ENCODE measurements around the gene ISG20L2. TPM values are rescaled to one million over a fixed set of nuclear protein-coding genes. Genes with fewer than 3 reads are reported as not detected.

Gene ISG20L2
- total RNA-seq, 2 donors from 2014 or later = 41.4 to 54.2 TPM

GRCh38 chr1:156725683-156726280 is 2.8 kb downstream of the ISG20L2 start:
- ATAC-seq = peak; percentile 15
- Mint-ChIP-seq H3K27me3 (no peaks in the 10 kb centered on the region), H3K4me1 (peaks cover 15% of the 10 kb centered on the region), H3K4me3 (no peak overlapping the region), H3K36me3 (ENCODE audit: low read depth) (peaks cover 3% of the 10 kb centered on the region), H3K27ac (no peak overlapping the region)
- DNase-seq = peak; percentile 65 to 74 (median 71)
- no peaks in the 10 kb centered on the region for H3K9me3 ChIP-seq (ENCODE audit: control insufficient read depth, low read length, poor library complexity, severe bottlenecking)

GRCh38 chr1:156721535-156721934 is 7.0 kb downstream of the ISG20L2 start:
- Mint-ChIP-seq H3K27me3 (no peaks in the 10 kb centered on the region), H3K36me3 (ENCODE audit: low read depth) (peaks cover 3% of the 10 kb centered on the region), H3K4me1 (peaks cover 9% of the 10 kb centered on the region), H3K27ac (no peak overlapping the region), H3K4me3 (no peak overlapping the region)
- H3K9me3 ChIP-seq (ENCODE audit: control insufficient read depth, low read length, poor library complexity, severe bottlenecking) = no peaks in the 10 kb centered on the region
- DNase-seq (no peak), ATAC-seq (no peak)

DNA sequence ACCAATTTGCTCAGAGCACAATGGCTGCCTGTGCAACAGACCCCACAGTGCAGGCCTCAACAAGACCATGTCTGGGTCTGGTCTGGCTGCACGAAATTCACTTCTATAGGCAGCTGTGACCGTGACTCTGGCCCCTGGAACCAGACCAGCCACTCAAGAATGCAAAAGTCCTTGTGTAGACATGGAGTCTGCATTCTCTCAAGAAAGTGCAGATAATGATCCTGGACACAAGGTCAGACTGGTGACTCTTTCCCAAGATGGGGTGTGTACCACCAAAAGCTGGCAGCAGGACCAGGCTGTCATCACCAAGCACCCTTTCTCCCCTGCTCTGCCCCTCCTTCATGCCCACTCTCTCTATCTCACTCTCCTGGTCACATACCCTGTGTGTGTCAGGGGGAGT is 7.4 kb downstream of the ISG20L2 start:
- no peaks in the 10 kb centered on the region for H3K9me3 ChIP-seq (ENCODE audit: control insufficient read depth, low read length, poor library complexity, severe bottlenecking)
- Mint-ChIP-seq H3K4me3 (no peak overlapping the region), H3K27ac (no peak overlapping the region), H3K4me1 (peaks cover 9% of the 10 kb centered on the region), H3K27me3 (no peaks in the 10 kb centered on the region), H3K36me3 (ENCODE audit: low read depth) (peaks cover 3% of the 10 kb centered on the region)
- DNase-seq = no peak
- no peak for ATAC-seq

DNA sequence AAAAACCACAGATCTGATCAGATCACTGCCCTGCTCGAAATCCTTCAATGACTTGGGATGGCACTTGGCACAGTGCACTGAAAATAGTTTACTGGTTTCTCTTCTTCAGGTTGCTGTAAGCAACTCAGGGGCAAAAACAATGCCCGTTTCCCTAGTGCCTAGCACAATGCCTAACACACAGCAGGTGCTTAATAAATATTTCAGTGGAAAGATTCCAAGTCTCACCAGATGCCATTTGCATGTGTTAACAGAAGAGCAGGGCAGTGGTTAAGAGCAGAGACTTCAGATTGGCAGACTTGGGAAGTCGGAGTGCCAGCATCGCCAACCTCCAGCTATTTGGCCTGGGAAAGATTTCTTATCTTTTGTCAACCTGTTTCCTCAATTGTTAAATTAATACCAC is 11.2 kb downstream of the ISG20L2 start:
- no peaks in the 10 kb centered on the region for H3K9me3 ChIP-seq (ENCODE audit: control insufficient read depth, low read length, poor library complexity, severe bottlenecking)
- DNase-seq (no peak), ATAC-seq (no peak)
- Mint-ChIP-seq H3K4me1 (peaks cover 9% of the 10 kb centered on the region), H3K36me3 (ENCODE audit: low read depth) (peaks cover 9% of the 10 kb centered on the region), H3K27me3 (no peaks in the 10 kb centered on the region), H3K4me3 (no peak overlapping the region), H3K27ac (no peak overlapping the region)

DNA sequence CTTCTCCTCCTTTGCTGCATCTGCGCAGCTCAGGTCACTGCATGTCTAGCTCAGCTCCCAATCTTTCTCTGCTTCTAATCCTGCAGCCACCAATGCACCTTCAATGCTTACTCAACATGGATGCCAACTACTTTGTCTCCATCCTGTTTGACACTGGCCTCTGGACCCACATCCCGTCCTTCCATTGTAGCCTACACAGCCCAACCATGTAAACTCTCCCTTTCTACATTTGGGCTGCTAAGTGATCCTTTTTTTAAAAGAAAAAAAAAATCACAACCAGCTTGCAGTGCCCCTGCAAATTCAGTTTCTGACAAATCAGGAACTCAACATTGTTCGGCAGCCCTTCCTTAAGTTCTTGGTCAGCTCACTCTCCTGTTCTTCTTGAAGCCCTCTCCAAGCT is 13.7 kb downstream of the ISG20L2 start:
- Mint-ChIP-seq H3K4me3 (no peak overlapping the region), H3K36me3 (ENCODE audit: low read depth) (peaks cover 9% of the 10 kb centered on the region), H3K4me1 (peaks cover 9% of the 10 kb centered on the region), H3K27me3 (no peaks in the 10 kb centered on the region), H3K27ac (peak overlapping the region; percentile 61)
- no peak for ATAC-seq
- H3K9me3 ChIP-seq (ENCODE audit: control insufficient read depth, low read length, poor library complexity, severe bottlenecking) = no peaks in the 10 kb centered on the region
- no peak for DNase-seq

DNA sequence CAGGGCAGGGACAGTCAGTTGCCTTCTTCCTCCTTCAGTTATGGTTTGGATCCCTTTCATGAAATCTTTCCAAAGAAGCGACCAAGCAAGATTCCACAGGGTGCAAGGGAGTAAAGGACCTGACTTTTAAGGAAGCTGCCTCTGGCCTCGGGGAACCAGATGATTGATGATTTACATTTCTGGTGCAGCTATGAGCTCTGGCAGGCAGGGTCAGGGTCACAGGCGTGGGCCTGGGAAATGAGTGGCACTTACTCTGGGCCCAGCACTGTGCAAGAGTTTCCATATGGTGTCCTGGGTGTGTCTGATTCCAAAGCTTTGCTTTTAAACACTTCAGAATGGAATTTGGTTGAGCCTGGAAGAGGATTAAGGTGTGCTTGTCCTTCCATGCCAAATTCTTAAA is 15.9 kb downstream of the ISG20L2 start:
- peaks cover 9% of the 10 kb centered on the region for H3K4me1 Mint-ChIP-seq
- H3K36me3 Mint-ChIP-seq (ENCODE audit: low read depth) = peaks cover 9% of the 10 kb centered on the region
- no peak for ATAC-seq

GRCh38 chr1:156711011-156711817 is 17.4 kb downstream of the ISG20L2 start:
- H3K4me1 Mint-ChIP-seq = peaks cover 19% of the 10 kb centered on the region
- H3K27me3 Mint-ChIP-seq = no peaks in the 10 kb centered on the region
- H3K27ac Mint-ChIP-seq = no peak overlapping the region
- H3K4me3 Mint-ChIP-seq = no peak overlapping the region
- peaks cover 9% of the 10 kb centered on the region for H3K36me3 Mint-ChIP-seq (ENCODE audit: low read depth)
- ATAC-seq = no peak
- no peaks in the 10 kb centered on the region for H3K9me3 ChIP-seq (ENCODE audit: control insufficient read depth, low read length, poor library complexity, severe bottlenecking)
- no peak for DNase-seq

More for the DNA sequence above, 15.9 kb downstream of the ISG20L2 start:
- DNase-seq = no peak
- no peaks in the 10 kb centered on the region for H3K9me3 ChIP-seq (ENCODE audit: control insufficient read depth, low read length, poor library complexity, severe bottlenecking)
- Mint-ChIP-seq H3K27me3 (no peaks in the 10 kb centered on the region), H3K27ac (no peak overlapping the region), H3K4me3 (no peak overlapping the region)

DNA sequence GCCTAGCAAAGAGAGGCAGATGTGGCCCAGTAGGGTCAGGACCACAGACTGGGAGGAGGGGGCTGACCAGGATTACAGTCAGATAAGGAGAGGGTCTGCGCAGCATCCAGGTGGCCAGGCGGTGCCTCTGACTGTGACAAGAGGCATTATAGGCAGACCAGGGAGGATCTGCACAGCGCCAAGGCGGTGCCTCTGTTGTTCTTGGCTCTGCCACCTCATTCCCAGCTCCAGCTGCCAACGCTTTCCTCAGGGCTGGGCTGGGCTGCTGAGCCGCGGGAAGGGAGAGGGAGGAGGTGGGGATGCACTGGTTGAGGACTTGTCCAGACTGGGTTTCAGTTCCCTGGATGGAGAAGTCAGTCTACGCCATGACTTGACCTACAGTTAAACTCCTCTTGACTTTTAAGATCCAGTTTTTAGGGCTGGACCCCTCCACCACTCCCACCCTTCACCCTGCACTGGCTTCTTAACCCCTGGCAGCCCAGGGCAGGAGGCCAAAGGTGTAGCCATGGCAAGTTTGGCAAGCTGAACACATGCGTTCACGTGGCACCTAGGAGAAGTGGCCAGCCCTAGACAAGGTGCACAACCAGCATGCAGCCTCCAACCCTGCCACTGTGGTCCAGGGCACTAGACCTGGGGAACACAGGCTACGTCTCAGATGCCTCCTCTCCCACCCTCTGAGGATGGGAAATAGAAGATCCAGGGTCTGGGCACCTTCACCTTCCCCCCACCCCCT is 18.6 kb downstream of the ISG20L2 start:
- H3K27ac Mint-ChIP-seq = no peak overlapping the region
- peaks cover 2% of the 10 kb centered on the region for H3K36me3 Mint-ChIP-seq (ENCODE audit: low read depth)
- no peak for DNase-seq
- H3K9me3 ChIP-seq (ENCODE audit: control insufficient read depth, low read length, poor library complexity, severe bottlenecking) = no peaks in the 10 kb centered on the region
- H3K4me3 Mint-ChIP-seq = no peak overlapping the region
- ATAC-seq = no peak
- H3K4me1 Mint-ChIP-seq = peaks cover 20% of the 10 kb centered on the region
- no peaks in the 10 kb centered on the region for H3K27me3 Mint-ChIP-seq

GRCh38 chr1:156709031-156709430 is 19.5 kb downstream of the ISG20L2 start:
- peak overlapping the region; percentile 69 for H3K27ac Mint-ChIP-seq
- ATAC-seq (no peak), DNase-seq (no peak)
- H3K4me3 Mint-ChIP-seq = no peak overlapping the region
- H3K36me3 Mint-ChIP-seq (ENCODE audit: low read depth) = no peaks in the 10 kb centered on the region
- peaks cover 18% of the 10 kb centered on the region for H3K4me1 Mint-ChIP-seq
- no peaks in the 10 kb centered on the region for H3K9me3 ChIP-seq (ENCODE audit: control insufficient read depth, low read length, poor library complexity, severe bottlenecking)
- peaks cover 6% of the 10 kb centered on the region for H3K27me3 Mint-ChIP-seq

GRCh38 chr1:156708218-156708661 is 20.3 kb downstream of the ISG20L2 start:
- peak overlapping the region; percentile 63 for H3K4me3 Mint-ChIP-seq

DNA sequence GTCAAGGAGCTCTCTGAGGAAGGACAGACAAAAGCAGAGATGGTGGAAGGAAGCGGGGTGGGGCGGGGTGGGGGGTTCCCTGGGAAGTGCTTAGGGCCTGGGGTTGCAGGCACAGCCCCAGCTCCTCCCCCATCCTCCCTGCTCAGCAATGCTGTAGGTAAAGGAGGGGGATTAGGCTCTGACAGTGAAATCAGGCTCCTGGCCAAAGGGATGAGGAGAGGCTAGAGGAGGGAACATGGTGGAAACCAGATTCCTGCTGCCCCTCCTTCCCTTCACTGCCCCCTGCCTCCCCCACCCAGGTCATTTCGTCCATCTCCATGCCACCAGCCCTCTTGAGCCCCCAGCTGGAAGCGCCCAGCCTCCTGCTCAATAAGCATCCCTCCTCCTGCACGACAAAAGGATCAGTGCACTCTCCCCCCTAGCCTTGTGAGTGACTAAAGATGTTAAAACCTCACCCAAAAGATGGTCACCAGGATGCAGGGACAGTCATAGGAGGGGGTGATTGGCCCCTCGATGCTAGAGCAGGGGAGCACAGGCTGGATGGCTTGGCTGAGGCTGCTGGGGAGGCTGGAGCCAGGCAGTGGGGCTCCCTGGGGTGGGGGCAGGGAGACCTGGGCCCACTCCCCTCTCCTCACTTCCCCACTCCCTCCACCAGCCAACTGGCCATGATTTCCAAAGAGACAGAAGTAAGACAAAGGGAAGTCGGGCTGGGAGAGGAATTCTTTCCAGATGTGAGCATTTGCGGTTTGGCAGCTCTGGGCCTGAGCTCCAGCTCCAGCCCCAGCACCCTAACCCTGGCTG is 20.9 kb downstream of the ISG20L2 start:
- no peaks in the 10 kb centered on the region for H3K9me3 ChIP-seq (ENCODE audit: control insufficient read depth, low read length, poor library complexity, severe bottlenecking)
- Mint-ChIP-seq H3K27ac (no peak overlapping the region), H3K27me3 (peaks cover 18% of the 10 kb centered on the region), H3K4me3 (peak overlapping the region; percentile 96), H3K4me1 (peaks cover 18% of the 10 kb centered on the region), H3K36me3 (ENCODE audit: low read depth) (no peaks in the 10 kb centered on the region)
- ATAC-seq (no peak), DNase-seq (no peak)

More at GRCh38 chr1:156708218-156708661, 20.3 kb downstream of the ISG20L2 start:
- Mint-ChIP-seq H3K27me3 (peaks cover 14% of the 10 kb centered on the region), H3K27ac (peak overlapping the region; percentile 69), H3K36me3 (ENCODE audit: low read depth) (no peaks in the 10 kb centered on the region), H3K4me1 (peaks cover 18% of the 10 kb centered on the region)
- H3K9me3 ChIP-seq (ENCODE audit: control insufficient read depth, low read length, poor library complexity, severe bottlenecking) = no peaks in the 10 kb centered on the region
- ATAC-seq = no peak
- DNase-seq = no peak

DNA sequence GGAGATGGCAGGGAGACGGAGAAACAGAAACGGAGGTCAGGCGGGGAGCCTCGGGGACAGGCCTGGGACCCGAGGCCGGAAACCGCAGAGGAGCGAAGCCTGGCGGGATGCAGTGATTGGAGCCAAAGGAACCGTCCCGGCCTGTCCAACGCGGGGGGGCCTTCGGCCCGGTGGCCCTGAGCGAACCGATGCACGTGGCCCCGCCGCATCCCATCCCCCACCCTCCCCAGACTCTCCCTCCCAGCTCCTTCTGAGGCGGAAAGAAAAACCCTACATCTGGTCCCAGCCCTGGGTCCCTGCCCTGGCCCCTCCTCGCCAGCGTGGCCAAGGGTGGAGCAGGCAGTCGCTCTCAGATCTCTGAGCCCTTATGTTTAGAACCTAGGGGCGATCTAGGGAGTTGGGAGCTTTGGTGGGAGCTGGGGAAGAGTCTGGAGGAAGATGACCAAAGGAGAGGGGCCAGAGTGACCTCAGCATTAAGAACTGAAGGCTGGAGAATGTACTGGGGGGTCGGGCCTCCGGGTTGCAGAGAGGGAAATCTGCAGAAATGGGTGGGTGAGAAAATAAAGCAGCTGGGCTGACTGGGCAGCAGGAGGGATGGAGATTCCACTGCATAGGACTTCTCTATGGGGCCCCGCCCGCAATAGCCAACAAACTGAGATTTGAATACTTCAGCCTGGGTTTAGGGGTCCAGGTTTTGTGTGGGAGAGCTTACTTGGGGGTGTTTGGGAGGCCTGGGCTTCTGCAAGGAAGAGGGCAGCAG is 21.7 kb downstream of the ISG20L2 start:
- H3K36me3 Mint-ChIP-seq (ENCODE audit: low read depth) = no peaks in the 10 kb centered on the region
- DNase-seq = peak in 1 of 3 donors; percentile 19
- ATAC-seq = peak; percentile 28
- H3K27ac Mint-ChIP-seq = peak overlapping the region; percentile 88
- H3K4me1 Mint-ChIP-seq = peaks cover 18% of the 10 kb centered on the region
- H3K27me3 Mint-ChIP-seq = peaks cover 18% of the 10 kb centered on the region
- H3K9me3 ChIP-seq (ENCODE audit: control insufficient read depth, low read length, poor library complexity, severe bottlenecking) = no peaks in the 10 kb centered on the region
- peak overlapping the region; percentile 96 for H3K4me3 Mint-ChIP-seq

Measured in T-helper 17 cell (primary cell).